ENCODE measurements around the gene RPS6KA3. TPM values are rescaled to one million over a fixed set of nuclear protein-coding genes. Genes with fewer than 3 reads are reported as not detected.
A peak's percentile ranks its signal among the peaks of the same experiment; 100 is the strongest.

RPS6KA3 gene
- polyA plus RNA-seq: 1 to 10 TPM; 4.9 to 8.4 TPM

GRCh38 chrX:20266810-20267606 is at the start of gene RPS6KA3:
Gene RPS6KA3 (minus strand): TSS chrX:20266909. CDS start chrX:20266632, 277 bp downstream.
- WGBS, 2 donors: 1 to 29% methylated on average over 55 to 76 of the region's 77 CpGs
- no peaks in the 10 kb centered on the region for H3K36me3 ChIP-seq (ENCODE audit: control insufficient read depth in 2 of 2, insufficient read depth in 2 of 2, low read length in 1 of 2)
- peak within 1 kb of the TSS; percentile 60 to 63 for H3K4me3 ChIP-seq (ENCODE audit: low read depth in 1 of 2, low read length in 2 of 2)
- H3K4me1 ChIP-seq (ENCODE audit: control insufficient read depth in 2 of 2, insufficient read depth in 2 of 2, low read length in 1 of 2): no peaks in the 10 kb centered on the region
- H3K9me3 ChIP-seq (ENCODE audit: control insufficient read depth in 2 of 2, insufficient read depth in 1 of 2, low read depth in 1 of 2, low read length in 1 of 2): no peaks in the 10 kb centered on the region
- no peaks in the 10 kb centered on the region for H3K27me3 ChIP-seq (ENCODE audit: control insufficient read depth in 1 of 2, insufficient read depth in 2 of 2, low read length in 2 of 2)
- peak within 1 kb of the TSS; percentile 86 to 92 for H3K27ac ChIP-seq (ENCODE audit: low read depth in 2 of 2, low read length in 1 of 2)

- WGBS, 2 donors: 39 to 45% methylated on average over 2 of the region's 2 CpGs
- H3K4me3 ChIP-seq (ENCODE audit: low read depth in 1 of 2, low read length in 2 of 2): no peak overlapping the region
- H3K27me3 ChIP-seq (ENCODE audit: control insufficient read depth in 1 of 2, insufficient read depth in 2 of 2, low read length in 2 of 2): peaks cover 0 to 4% of the 10 kb centered on the region in 2 donors
- no peaks in the 10 kb centered on the region for H3K36me3 ChIP-seq (ENCODE audit: control insufficient read depth in 2 of 2, insufficient read depth in 2 of 2, low read length in 1 of 2)
- H3K4me1 ChIP-seq (ENCODE audit: control insufficient read depth in 2 of 2, insufficient read depth in 2 of 2, low read length in 1 of 2): peaks cover 0 to 3% of the 10 kb centered on the region in 2 donors
- peak overlapping the region in 1 of 2 donors; percentile 9 for H3K27ac ChIP-seq (ENCODE audit: low read depth in 2 of 2, low read length in 1 of 2)
- H3K9me3 ChIP-seq (ENCODE audit: control insufficient read depth in 2 of 2, insufficient read depth in 1 of 2, low read depth in 1 of 2, low read length in 1 of 2): no peaks in the 10 kb centered on the region
Observed at GRCh38 chrX:20315140-20315539, 48.4 kb upstream of the RPS6KA3 start.

DNA sequence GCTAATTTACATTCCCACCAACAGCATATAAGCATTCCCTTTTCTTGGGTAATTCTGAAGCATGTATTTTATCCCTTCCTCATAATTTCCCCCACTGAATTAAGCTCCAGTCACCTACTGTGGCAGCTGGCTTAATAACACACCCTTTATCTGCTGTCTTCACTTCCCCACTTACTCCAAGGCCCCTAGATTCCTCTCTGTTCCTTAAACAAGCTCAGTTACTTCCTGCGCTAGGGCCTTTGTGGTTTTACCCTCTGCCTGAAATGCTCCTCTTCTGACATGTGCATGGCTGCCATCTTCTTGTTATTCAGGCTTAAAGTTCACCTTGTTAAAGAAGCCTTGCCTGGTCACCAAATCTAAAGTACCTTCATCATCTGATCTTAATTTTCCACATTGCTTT is 47.2 kb upstream of the RPS6KA3 start:
- Histone ChIP-seq H3K4me3 (ENCODE audit: low read depth in 1 of 2, low read length in 2 of 2) (no peak overlapping the region), H3K27me3 (ENCODE audit: control insufficient read depth in 1 of 2, insufficient read depth in 2 of 2, low read length in 2 of 2) (peaks cover 0 to 4% of the 10 kb centered on the region in 2 donors), H3K9me3 (ENCODE audit: control insufficient read depth in 2 of 2, insufficient read depth in 1 of 2, low read depth in 1 of 2, low read length in 1 of 2) (no peaks in the 10 kb centered on the region), H3K36me3 (ENCODE audit: control insufficient read depth in 2 of 2, insufficient read depth in 2 of 2, low read length in 1 of 2) (no peaks in the 10 kb centered on the region), H3K27ac (ENCODE audit: low read depth in 2 of 2, low read length in 1 of 2) (no peak overlapping the region), H3K4me1 (ENCODE audit: control insufficient read depth in 2 of 2, insufficient read depth in 2 of 2, low read length in 1 of 2) (peaks cover 0 to 3% of the 10 kb centered on the region in 2 donors)
- WGBS, 2 donors: 88 to 95% methylated on average over 1 of the region's 1 CpG

GRCh38 chrX:20312018-20312417 is 45.3 kb upstream of the RPS6KA3 start:
- H3K9me3 ChIP-seq (ENCODE audit: control insufficient read depth in 2 of 2, insufficient read depth in 1 of 2, low read depth in 1 of 2, low read length in 1 of 2): no peaks in the 10 kb centered on the region
- H3K27ac ChIP-seq (ENCODE audit: low read depth in 2 of 2, low read length in 1 of 2): no peak overlapping the region
- H3K4me1 ChIP-seq (ENCODE audit: control insufficient read depth in 2 of 2, insufficient read depth in 2 of 2, low read length in 1 of 2): no peaks in the 10 kb centered on the region
- no peak overlapping the region for H3K4me3 ChIP-seq (ENCODE audit: low read depth in 1 of 2, low read length in 2 of 2)
- 41 to 87% methylated on average over 1 of the region's 1 CpG for WGBS, 2 donors
- H3K36me3 ChIP-seq (ENCODE audit: control insufficient read depth in 2 of 2, insufficient read depth in 2 of 2, low read length in 1 of 2): no peaks in the 10 kb centered on the region
- no peaks in the 10 kb centered on the region for H3K27me3 ChIP-seq (ENCODE audit: control insufficient read depth in 1 of 2, insufficient read depth in 2 of 2, low read length in 2 of 2)

- Histone ChIP-seq H3K4me3 (ENCODE audit: low read depth in 1 of 2, low read length in 2 of 2) (no peak overlapping the region), H3K27ac (ENCODE audit: low read depth in 2 of 2, low read length in 1 of 2) (no peak overlapping the region), H3K36me3 (ENCODE audit: control insufficient read depth in 2 of 2, insufficient read depth in 2 of 2, low read length in 1 of 2) (no peaks in the 10 kb centered on the region), H3K27me3 (ENCODE audit: control insufficient read depth in 1 of 2, insufficient read depth in 2 of 2, low read length in 2 of 2) (no peaks in the 10 kb centered on the region), H3K9me3 (ENCODE audit: control insufficient read depth in 2 of 2, insufficient read depth in 1 of 2, low read depth in 1 of 2, low read length in 1 of 2) (no peaks in the 10 kb centered on the region), H3K4me1 (ENCODE audit: control insufficient read depth in 2 of 2, insufficient read depth in 2 of 2, low read length in 1 of 2) (no peaks in the 10 kb centered on the region)
- 45 to 72% methylated on average over 2 of the region's 2 CpGs for WGBS, 2 donors
Observed at GRCh38 chrX:20311505-20311904, 44.8 kb upstream of the RPS6KA3 start.

DNA sequence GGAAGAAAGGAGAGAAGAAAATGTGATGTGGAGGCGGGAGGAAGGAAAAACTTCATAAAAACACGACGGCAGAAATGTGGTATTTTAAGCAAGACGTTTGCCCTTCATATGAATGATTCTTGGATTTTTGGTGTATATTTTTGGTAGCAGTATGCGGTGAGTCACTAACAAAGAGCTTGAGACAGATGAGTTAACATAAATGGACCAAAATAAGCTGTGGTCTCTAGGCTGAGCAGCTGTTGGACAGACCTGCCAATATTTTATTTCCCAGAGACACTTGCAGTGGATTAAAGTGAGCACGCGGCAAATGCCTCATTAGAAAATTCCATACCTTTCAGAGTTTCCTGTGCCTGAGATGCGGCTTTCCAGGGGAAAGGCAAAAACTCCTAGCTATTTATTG is 43.1 kb upstream of the RPS6KA3 start:
- no peak overlapping the region for H3K27ac ChIP-seq (ENCODE audit: low read depth in 2 of 2, low read length in 1 of 2)
- no peaks in the 10 kb centered on the region for H3K27me3 ChIP-seq (ENCODE audit: control insufficient read depth in 1 of 2, insufficient read depth in 2 of 2, low read length in 2 of 2)
- H3K4me3 ChIP-seq (ENCODE audit: low read depth in 1 of 2, low read length in 2 of 2): no peak overlapping the region
- WGBS, 2 donors: 51 to 62% methylated on average over 8 of the region's 8 CpGs
- H3K4me1 ChIP-seq (ENCODE audit: control insufficient read depth in 2 of 2, insufficient read depth in 2 of 2, low read length in 1 of 2): no peaks in the 10 kb centered on the region
- no peaks in the 10 kb centered on the region for H3K9me3 ChIP-seq (ENCODE audit: control insufficient read depth in 2 of 2, insufficient read depth in 1 of 2, low read depth in 1 of 2, low read length in 1 of 2)
- no peaks in the 10 kb centered on the region for H3K36me3 ChIP-seq (ENCODE audit: control insufficient read depth in 2 of 2, insufficient read depth in 2 of 2, low read length in 1 of 2)

- no peaks in the 10 kb centered on the region for H3K9me3 ChIP-seq (ENCODE audit: control insufficient read depth in 2 of 2, insufficient read depth in 1 of 2, low read depth in 1 of 2, low read length in 1 of 2)
- no peak overlapping the region for H3K27ac ChIP-seq (ENCODE audit: low read depth in 2 of 2, low read length in 1 of 2)
- no peaks in the 10 kb centered on the region for H3K27me3 ChIP-seq (ENCODE audit: control insufficient read depth in 1 of 2, insufficient read depth in 2 of 2, low read length in 2 of 2)
- no peaks in the 10 kb centered on the region for H3K4me1 ChIP-seq (ENCODE audit: control insufficient read depth in 2 of 2, insufficient read depth in 2 of 2, low read length in 1 of 2)
- H3K4me3 ChIP-seq (ENCODE audit: low read depth in 1 of 2, low read length in 2 of 2): no peak overlapping the region
- H3K36me3 ChIP-seq (ENCODE audit: control insufficient read depth in 2 of 2, insufficient read depth in 2 of 2, low read length in 1 of 2): no peaks in the 10 kb centered on the region
- WGBS, 2 donors: 67 to 69% methylated on average over 3 of the region's 3 CpGs
Observed at GRCh38 chrX:20306668-20307067, 40.0 kb upstream of the RPS6KA3 start.

DNA sequence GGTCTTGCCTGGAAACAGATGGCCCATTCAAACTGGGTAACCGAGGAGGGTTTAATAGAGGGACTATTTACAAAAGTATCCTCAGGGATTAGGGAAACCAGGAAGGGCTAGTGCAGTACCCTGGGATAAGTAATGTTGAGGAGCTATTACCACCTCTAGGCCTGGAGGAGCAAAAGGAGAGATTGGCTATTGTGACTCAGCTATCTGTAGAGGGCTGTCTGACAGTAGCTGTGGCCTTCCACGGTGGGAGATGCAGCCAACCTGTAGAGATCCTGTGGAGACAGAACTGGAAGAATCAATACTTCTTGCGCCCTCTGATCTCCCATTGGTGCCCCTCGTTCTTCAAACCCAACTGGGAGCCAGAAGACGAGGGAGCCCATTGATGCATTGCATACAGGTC is 34.1 kb upstream of the RPS6KA3 start:
- 84 to 95% methylated on average over 5 of the region's 5 CpGs for WGBS, 2 donors
- no peak overlapping the region for H3K27ac ChIP-seq (ENCODE audit: low read depth in 2 of 2, low read length in 1 of 2)
- H3K27me3 ChIP-seq (ENCODE audit: control insufficient read depth in 1 of 2, insufficient read depth in 2 of 2, low read length in 2 of 2): no peaks in the 10 kb centered on the region
- no peaks in the 10 kb centered on the region for H3K4me1 ChIP-seq (ENCODE audit: control insufficient read depth in 2 of 2, insufficient read depth in 2 of 2, low read length in 1 of 2)
- H3K9me3 ChIP-seq (ENCODE audit: control insufficient read depth in 2 of 2, insufficient read depth in 1 of 2, low read depth in 1 of 2, low read length in 1 of 2): no peaks in the 10 kb centered on the region
- no peaks in the 10 kb centered on the region for H3K36me3 ChIP-seq (ENCODE audit: control insufficient read depth in 2 of 2, insufficient read depth in 2 of 2, low read length in 1 of 2)
- no peak overlapping the region for H3K4me3 ChIP-seq (ENCODE audit: low read depth in 1 of 2, low read length in 2 of 2)

DNA sequence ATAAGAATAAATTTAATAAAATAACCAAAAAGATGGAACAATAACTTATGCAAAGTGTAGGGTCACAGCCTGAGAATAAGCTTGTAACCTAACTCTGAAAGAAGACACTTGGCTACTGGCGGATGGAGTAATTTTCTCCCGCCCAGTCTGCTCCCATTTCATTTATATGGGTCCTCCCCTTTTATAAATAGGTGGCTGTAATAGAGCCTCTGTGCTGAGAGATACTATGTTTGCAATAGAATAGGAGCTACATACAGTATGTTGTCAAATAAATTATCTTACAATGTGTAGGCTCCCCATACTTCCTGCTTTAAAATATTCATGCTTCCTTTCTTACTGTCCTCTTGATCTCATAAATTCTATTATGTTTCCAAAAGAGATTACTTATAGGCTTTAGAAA is 28.2 kb upstream of the RPS6KA3 start:
- WGBS, 2 donors: 79 to 92% methylated on average over 2 of the region's 2 CpGs
- no peaks in the 10 kb centered on the region for H3K9me3 ChIP-seq (ENCODE audit: control insufficient read depth in 2 of 2, insufficient read depth in 1 of 2, low read depth in 1 of 2, low read length in 1 of 2)
- no peak overlapping the region for H3K4me3 ChIP-seq (ENCODE audit: low read depth in 1 of 2, low read length in 2 of 2)
- no peak overlapping the region for H3K27ac ChIP-seq (ENCODE audit: low read depth in 2 of 2, low read length in 1 of 2)
- H3K36me3 ChIP-seq (ENCODE audit: control insufficient read depth in 2 of 2, insufficient read depth in 2 of 2, low read length in 1 of 2): no peaks in the 10 kb centered on the region
- no peaks in the 10 kb centered on the region for H3K27me3 ChIP-seq (ENCODE audit: control insufficient read depth in 1 of 2, insufficient read depth in 2 of 2, low read length in 2 of 2)
- H3K4me1 ChIP-seq (ENCODE audit: control insufficient read depth in 2 of 2, insufficient read depth in 2 of 2, low read length in 1 of 2): no peaks in the 10 kb centered on the region

DNA sequence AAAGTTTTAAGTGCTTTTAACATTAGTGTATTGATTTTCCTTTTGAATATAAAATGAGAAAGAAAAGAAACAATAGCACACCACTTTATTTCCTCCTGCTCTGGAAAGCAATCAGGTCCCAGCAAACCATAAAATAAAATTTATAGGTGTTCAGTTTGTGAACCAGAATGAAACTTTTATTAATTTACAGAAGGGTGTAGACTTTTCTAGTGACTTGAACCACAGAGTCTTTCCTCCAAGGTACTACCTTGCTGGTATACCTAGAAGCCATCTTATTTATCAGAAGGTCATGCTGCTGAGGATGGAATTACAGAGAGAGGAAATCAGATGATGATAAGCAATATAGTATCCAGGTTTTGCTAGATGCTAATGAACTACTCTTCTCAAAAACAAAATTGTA is 27.6 kb upstream of the RPS6KA3 start:
- no peaks in the 10 kb centered on the region for H3K27me3 ChIP-seq (ENCODE audit: control insufficient read depth in 1 of 2, insufficient read depth in 2 of 2, low read length in 2 of 2)
- no peak overlapping the region for H3K4me3 ChIP-seq (ENCODE audit: low read depth in 1 of 2, low read length in 2 of 2)
- H3K9me3 ChIP-seq (ENCODE audit: control insufficient read depth in 2 of 2, insufficient read depth in 1 of 2, low read depth in 1 of 2, low read length in 1 of 2): no peaks in the 10 kb centered on the region

More for the DNA sequence above, 27.6 kb upstream of the RPS6KA3 start:
- H3K36me3 ChIP-seq (ENCODE audit: control insufficient read depth in 2 of 2, insufficient read depth in 2 of 2, low read length in 1 of 2): no peaks in the 10 kb centered on the region
- no peaks in the 10 kb centered on the region for H3K4me1 ChIP-seq (ENCODE audit: control insufficient read depth in 2 of 2, insufficient read depth in 2 of 2, low read length in 1 of 2)
- H3K27ac ChIP-seq (ENCODE audit: low read depth in 2 of 2, low read length in 1 of 2): no peak overlapping the region

Measured in esophagus (tissue), 2 donors.